Globus pallidus (tissue), 1 donor: Measurements from ENCODE around the gene SH3BGR.
"Not testable (repeated sequence)": the region's sequence is repeated elsewhere in the genome, so short reads cannot be mapped to it uniquely, and the experiment has no call there.

Source experiments
- DNase-seq: peaks from one replicate; pipeline ENCODE4 v3.0.0-alpha.2; 2015; ENCODE audit warnings: low spot score

SH3BGR gene

GRCh38 chr21:39451332-39452206 lies at the start of gene SH3BGR:
Gene SH3BGR, plus strand, starts transcription at chr21:39451970. Its CDS starts 127 bp downstream, at chr21:39452097.
- peak; percentile 75 for DNase-seq

- DNase-seq: no peak
Observed at GRCh38 chr21:39406065-39406464, 45.7 kb upstream of the SH3BGR start.

GRCh38 chr21:39419204-39419603 lies 32.6 kb upstream of the SH3BGR start:
- DNase-seq: not testable (repeated sequence)

GRCh38 chr21:39422527-39423241 lies 29.1 kb upstream of the SH3BGR start:
- DNase-seq: no peak

GRCh38 chr21:39429445-39429844 lies 22.3 kb upstream of the SH3BGR start:
- DNase-seq: no peak

- no peak for DNase-seq
Observed at GRCh38 chr21:39430016-39430415, 21.8 kb upstream of the SH3BGR start.

- DNase-seq: no peak
Observed at GRCh38 chr21:39430457-39430856, 21.3 kb upstream of the SH3BGR start.

GRCh38 chr21:39430954-39431353 lies 20.8 kb upstream of the SH3BGR start:
- no peak for DNase-seq

GRCh38 chr21:39434950-39435349 lies 16.8 kb upstream of the SH3BGR start:
- no peak for DNase-seq

- DNase-seq: no peak
Observed at GRCh38 chr21:39439232-39439631, 12.5 kb upstream of the SH3BGR start.

- no peak for DNase-seq
Observed at GRCh38 chr21:39441502-39442475, 10.0 kb upstream of the SH3BGR start.

GRCh38 chr21:39444421-39445180 lies 7.2 kb upstream of the SH3BGR start:
- no peak for DNase-seq

GRCh38 chr21:39445321-39446269 lies 6.2 kb upstream of the SH3BGR start, which contains the start of gene LCA5L:
Gene LCA5L, minus strand, starts transcription at chr21:39445778. Its CDS starts 17,285 bp downstream, at chr21:39428493.
- DNase-seq: peak; percentile 87

GRCh38 chr21:39447264-39447663 lies 4.5 kb upstream of the SH3BGR start:
- no peak for DNase-seq

GRCh38 chr21:39452207-39452969 lies 618 bp downstream of the SH3BGR start:
- DNase-seq: peak; percentile 90

- DNase-seq: peak; percentile 78
Observed at GRCh38 chr21:39452970-39453342, 1.2 kb downstream of the SH3BGR start.

- no peak for DNase-seq
Observed at GRCh38 chr21:39453571-39454179, 1.9 kb downstream of the SH3BGR start.

- no peak for DNase-seq
Observed at GRCh38 chr21:39454949-39455668, 3.3 kb downstream of the SH3BGR start.
